ENCODE data around the gene OPA1.

DNA sequence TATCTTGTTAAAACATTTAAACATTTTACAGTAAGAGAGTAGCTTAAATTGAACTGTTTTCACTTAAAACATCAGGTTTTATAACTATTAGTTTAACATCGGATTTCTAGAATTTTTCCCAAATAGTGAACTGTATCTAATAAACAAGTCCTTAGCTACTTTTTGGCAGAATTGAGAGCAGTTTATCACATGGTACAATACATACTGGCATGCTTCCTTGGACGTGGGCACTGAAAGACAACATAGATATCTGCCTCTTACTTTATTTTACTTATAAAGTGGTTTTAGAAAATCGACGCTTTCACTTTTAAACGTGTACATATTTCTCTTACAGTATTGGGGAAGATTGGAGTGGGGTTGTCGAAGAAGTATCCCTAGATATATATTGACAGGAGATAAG is 52.8 kb downstream of the OPA1 start:
- TF ChIP-seq, protein P1, sequence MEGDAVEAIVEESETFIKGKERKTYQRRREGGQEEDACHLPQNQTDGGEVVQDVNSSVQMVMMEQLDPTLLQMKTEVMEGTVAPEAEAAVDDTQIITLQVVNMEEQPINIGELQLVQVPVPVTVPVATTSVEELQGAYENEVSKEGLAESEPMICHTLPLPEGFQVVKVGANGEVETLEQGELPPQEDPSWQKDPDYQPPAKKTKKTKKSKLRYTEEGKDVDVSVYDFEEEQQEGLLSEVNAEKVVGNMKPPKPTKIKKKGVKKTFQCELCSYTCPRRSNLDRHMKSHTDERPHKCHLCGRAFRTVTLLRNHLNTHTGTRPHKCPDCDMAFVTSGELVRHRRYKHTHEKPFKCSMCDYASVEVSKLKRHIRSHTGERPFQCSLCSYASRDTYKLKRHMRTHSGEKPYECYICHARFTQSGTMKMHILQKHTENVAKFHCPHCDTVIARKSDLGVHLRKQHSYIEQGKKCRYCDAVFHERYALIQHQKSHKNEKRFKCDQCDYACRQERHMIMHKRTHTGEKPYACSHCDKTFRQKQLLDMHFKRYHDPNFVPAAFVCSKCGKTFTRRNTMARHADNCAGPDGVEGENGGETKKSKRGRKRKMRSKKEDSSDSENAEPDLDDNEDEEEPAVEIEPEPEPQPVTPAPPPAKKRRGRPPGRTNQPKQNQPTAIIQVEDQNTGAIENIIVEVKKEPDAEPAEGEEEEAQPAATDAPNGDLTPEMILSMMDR (IDR thresholded peaks at IDR 0.05; ENCODE audit: low read depth, low read length, poor library complexity, severe bottlenecking), result no peak
- no peak for TF ChIP-seq EZH2phosphoT487 (IDR thresholded peaks at IDR 0.05; ENCODE audit: borderline replicate concordance, low read length)

Data from DOHH2 (cell line).